H9 (cell line): ENCODE data around the gene ANKRD17. TPM values are rescaled to one million over a fixed set of nuclear protein-coding genes. Genes with fewer than 3 reads are reported as not detected.

Experiments
- DNase-seq: peaks from one replicate; pipeline ENCODE4 v3.0.0-alpha.2; 2017
- H2AFZ ChIP-seq: one replicate; pipeline ENCODE4 v1.6.1; 2013; ENCODE audit warnings: mild to moderate bottlenecking, low read length, control low read depth, moderate library complexity
- H2AK5ac ChIP-seq: 2 replicates; pipeline ENCODE4 v1.6.1; 2013; ENCODE audit warnings: low read length, control low read depth, mixed read lengths; ENCODE audit not compliant: insufficient read length
- H2BK120ac ChIP-seq: one replicate; pipeline ENCODE4 v1.6.1; 2013; ENCODE audit warnings: low read depth, mild to moderate bottlenecking, low read length, control low read depth, inconsistent platforms; ENCODE audit not compliant: poor library complexity, severe bottlenecking
- H2BK12ac ChIP-seq: 2 replicates; pipeline ENCODE4 v1.6.1; 2013; ENCODE audit warnings: low read length, control low read depth, mixed read lengths, low read depth; ENCODE audit not compliant: insufficient read length
- H2BK15ac ChIP-seq: 2 replicates; pipeline ENCODE4 v1.6.1; 2013; ENCODE audit warnings: low read depth, low read length, control low read depth
- H2BK20ac ChIP-seq: one replicate; pipeline ENCODE4 v1.6.1; 2013; ENCODE audit warnings: low read depth, mild to moderate bottlenecking, low read length, control low read depth, inconsistent platforms; ENCODE audit not compliant: poor library complexity, severe bottlenecking
- H2BK5ac ChIP-seq: 2 replicates; pipeline ENCODE4 v1.6.1; 2013; ENCODE audit warnings: low read length, control low read depth, mixed read lengths; ENCODE audit not compliant: insufficient read length
- H3K14ac ChIP-seq: 2 replicates; pipeline ENCODE4 v1.6.1; 2013; ENCODE audit warnings: low read length, control low read depth; ENCODE audit not compliant: insufficient read depth
- H3K18ac ChIP-seq: 2 replicates; pipeline ENCODE4 v1.6.1; 2013; ENCODE audit warnings: low read depth, mild to moderate bottlenecking, mixed read lengths, low read length, control low read depth; ENCODE audit not compliant: insufficient read length
- H3K23ac ChIP-seq: 2 replicates; pipeline ENCODE4 v1.6.1; 2013; ENCODE audit warnings: low read length, control low read depth, mixed read lengths, low read depth; ENCODE audit not compliant: insufficient read length
- H3K23me2 ChIP-seq: 2 replicates; pipeline ENCODE4 v1.6.1; 2013; ENCODE audit warnings: low read depth, mild to moderate bottlenecking, mixed read lengths, low read length, control low read depth; ENCODE audit not compliant: insufficient read length, poor library complexity, severe bottlenecking
- H3K27ac ChIP-seq: 2 replicates; pipeline ENCODE4 v1.5.1; 2013; ENCODE audit warnings: low read length, control low read depth, mixed read lengths, low read depth; ENCODE audit not compliant: insufficient read length
- H3K27me3 ChIP-seq: 2 replicates; pipeline ENCODE4 v1.6.1; 2013; ENCODE audit warnings: low read length, control low read depth, inconsistent platforms; ENCODE audit not compliant: insufficient read depth
- H3K4ac ChIP-seq: 2 replicates; pipeline ENCODE4 v1.6.1; 2013; ENCODE audit warnings: low read depth, mild to moderate bottlenecking, control low read depth, inconsistent platforms, low read length, moderate library complexity
- H3K4me1 ChIP-seq: 2 replicates; pipeline ENCODE4 v1.6.1; 2013; ENCODE audit warnings: low read length, control low read depth, inconsistent platforms; ENCODE audit not compliant: insufficient read depth
- H3K4me2 ChIP-seq: 2 replicates; pipeline ENCODE4 v1.6.1; 2013; ENCODE audit warnings: low read length, control low read depth, mixed read lengths; ENCODE audit not compliant: insufficient read length, insufficient read depth
- H3K56ac ChIP-seq: 2 replicates; pipeline ENCODE4 v1.6.1; 2013; ENCODE audit warnings: low read depth, mild to moderate bottlenecking, mixed read lengths, low read length, control low read depth; ENCODE audit not compliant: insufficient read length
- H3K79me1 ChIP-seq: 2 replicates; pipeline ENCODE4 v1.6.1; 2013; ENCODE audit warnings: low read depth, mild to moderate bottlenecking, moderate library complexity, low read length, control low read depth, inconsistent platforms; ENCODE audit not compliant: insufficient read depth, poor library complexity, severe bottlenecking
- H3K79me2 ChIP-seq: 2 replicates; pipeline ENCODE4 v1.6.1; 2013; ENCODE audit warnings: low read length, control low read depth, inconsistent platforms; ENCODE audit not compliant: insufficient read depth
- H3K9ac ChIP-seq: 2 replicates; pipeline ENCODE4 v1.6.1; 2013; ENCODE audit warnings: low read length, control low read depth, mixed read lengths; ENCODE audit not compliant: insufficient read length; ENCODE audit errors: extremely low read depth
- H3K9me3 ChIP-seq: one replicate; pipeline ENCODE4 v1.6.1; 2013; ENCODE audit warnings: low read depth, low read length, inconsistent platforms; ENCODE audit not compliant: control insufficient read depth
- H3T11ph ChIP-seq: one replicate; pipeline ENCODE4 v1.6.1; 2013; ENCODE audit warnings: mild to moderate bottlenecking, low read length, control low read depth, inconsistent platforms
- H4K20me1 ChIP-seq: one replicate; pipeline ENCODE4 v1.6.1; 2013; ENCODE audit not compliant: control insufficient read depth, insufficient read length, insufficient read depth
- H4K5ac ChIP-seq: 2 replicates; pipeline ENCODE4 v1.6.1; 2013; ENCODE audit warnings: low read depth, mild to moderate bottlenecking, mixed read lengths, low read length, control low read depth; ENCODE audit not compliant: insufficient read length
- H4K8ac ChIP-seq: replicated peaks from 2 replicates; pipeline ENCODE4 v1.6.1; 2013; ENCODE audit warnings: low read length, control low read depth, mixed read lengths, low read depth; ENCODE audit not compliant: insufficient read length
- H4K91ac ChIP-seq: 2 replicates; pipeline ENCODE4 v1.6.1; 2013; ENCODE audit warnings: low read depth, mild to moderate bottlenecking, moderate library complexity, mixed read lengths, low read length, control low read depth; ENCODE audit not compliant: insufficient read length
- H3K27ac Mint-ChIP-seq, 3 experiments: 2 replicates in 2 of 3; 3 replicates in 1 of 3; pipeline ENCODE4 v1.8.0; 2020 to 2021; ENCODE audit warnings: mixed read lengths in 3 of 3, mild to moderate bottlenecking in 1 of 3, moderate library complexity in 1 of 3
- H3K27me3 Mint-ChIP-seq: 2 replicates; pipeline ENCODE4 v1.8.0; 2021; ENCODE audit warnings: low read depth, mild to moderate bottlenecking, moderate library complexity, mixed read lengths
- H3K36me3 Mint-ChIP-seq, 3 experiments: 2 replicates in 2 of 3; 3 replicates in 1 of 3; pipeline ENCODE4 v1.8.0; 2020 to 2021; ENCODE audit warnings: low read depth in 3 of 3, mixed read lengths in 3 of 3; ENCODE audit not compliant: insufficient read depth in 1 of 3
- H3K4me1 Mint-ChIP-seq, 2 experiments: 2 replicates each; pipeline ENCODE4 v1.8.0; 2020; ENCODE audit warnings: mixed read lengths in 2 of 2
- H3K4me3 Mint-ChIP-seq, 2 experiments: 2 replicates in 1 of 2; 3 replicates in 1 of 2; pipeline ENCODE4 v1.8.0; 2020 to 2021; ENCODE audit warnings: mild to moderate bottlenecking in 2 of 2, mixed read lengths in 2 of 2, moderate library complexity in 1 of 2
- H3K9me3 Mint-ChIP-seq, 2 experiments: 2 replicates in 1 of 2; 3 replicates in 1 of 2; pipeline ENCODE4 v1.8.0; 2020; ENCODE audit warnings: mild to moderate bottlenecking in 2 of 2, mixed read lengths in 2 of 2, moderate library complexity in 1 of 2
- WGBS: extraction: QIAGEN DNeasy Blood & Tissue Kit; methylation state at CpG from one replicate; pipeline ENCODE4 v1.1.7; 2013; ENCODE audit warnings: missing lambda C conversion rate, low lambda C conversion rate, mixed read lengths; ENCODE audit not compliant: insufficient read length; ENCODE audit errors: extremely low coverage; 5-methylcytosine and 5-hydroxymethylcytosine counted together
- total RNA-seq: library from RNA; stranded (reverse); gene quantifications from 2 replicates; pipeline ENCODE4 v1.2.1, GENCODE V29; 2021
- TF ChIP-seq, protein P1 (sequence below): fragments of 200-600 bp; sonication (generic); conservative IDR thresholded peaks from 3 replicates; pipeline ENCODE4 v1.8.0; 2021; ENCODE audit warnings: antibody characterized with exemption, mild to moderate bottlenecking

ANKRD17 gene
- total RNA-seq, 1 experiment from 2014 or later = 82.4 TPM

DNA sequence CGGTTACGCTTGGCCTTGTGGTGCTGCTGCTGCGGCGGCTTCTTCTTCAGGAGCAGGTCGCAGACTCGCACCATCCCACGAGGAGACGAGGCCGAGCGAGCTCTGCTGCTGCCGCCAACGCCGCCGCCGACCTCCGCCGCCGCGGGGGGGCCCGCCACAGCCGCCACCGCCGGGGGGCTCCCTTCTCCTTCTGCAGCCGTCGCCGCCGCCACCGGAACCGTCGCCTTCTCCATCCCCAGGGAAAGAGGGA lies 237 bp downstream of the ANKRD17 start:
- Histone ChIP-seq H4K8ac (no peak overlapping the region), H3K23ac (no peak overlapping the region), H3K79me2 (peaks cover 23% of the 10 kb centered on the region; the same call in 1 of the 2 replicates), H3K9ac (peak overlapping the region; percentile 97), H3K9me3 (no peaks in the 10 kb centered on the region), H3T11ph (no peak overlapping the region), H2BK15ac (no peak overlapping the region), H2AFZ (no peak overlapping the region), H2BK20ac (no peak overlapping the region), H3K18ac (peak overlapping the region; percentile 91), H4K20me1 (no peaks in the 10 kb centered on the region), H3K4ac (no peak overlapping the region), H3K4me2 (peak overlapping the region; percentile 45), H4K5ac (no peak overlapping the region), H2AK5ac (no peak overlapping the region), H3K79me1 (no peaks in the 10 kb centered on the region), H3K56ac (no peak overlapping the region), H3K27ac (no peak overlapping the region), H3K23me2 (peaks cover 8% of the 10 kb centered on the region), H2BK120ac (no peak overlapping the region), H3K27me3 (no peaks in the 10 kb centered on the region), H3K4me1 (no peaks in the 10 kb centered on the region), H2BK5ac (no peak overlapping the region), H3K14ac (peak overlapping the region; percentile 99), H4K91ac (no peak overlapping the region), H2BK12ac (no peak overlapping the region)
- no peaks in the 10 kb centered on the region for H3K27me3 Mint-ChIP-seq
- TF ChIP-seq, protein P1, sequence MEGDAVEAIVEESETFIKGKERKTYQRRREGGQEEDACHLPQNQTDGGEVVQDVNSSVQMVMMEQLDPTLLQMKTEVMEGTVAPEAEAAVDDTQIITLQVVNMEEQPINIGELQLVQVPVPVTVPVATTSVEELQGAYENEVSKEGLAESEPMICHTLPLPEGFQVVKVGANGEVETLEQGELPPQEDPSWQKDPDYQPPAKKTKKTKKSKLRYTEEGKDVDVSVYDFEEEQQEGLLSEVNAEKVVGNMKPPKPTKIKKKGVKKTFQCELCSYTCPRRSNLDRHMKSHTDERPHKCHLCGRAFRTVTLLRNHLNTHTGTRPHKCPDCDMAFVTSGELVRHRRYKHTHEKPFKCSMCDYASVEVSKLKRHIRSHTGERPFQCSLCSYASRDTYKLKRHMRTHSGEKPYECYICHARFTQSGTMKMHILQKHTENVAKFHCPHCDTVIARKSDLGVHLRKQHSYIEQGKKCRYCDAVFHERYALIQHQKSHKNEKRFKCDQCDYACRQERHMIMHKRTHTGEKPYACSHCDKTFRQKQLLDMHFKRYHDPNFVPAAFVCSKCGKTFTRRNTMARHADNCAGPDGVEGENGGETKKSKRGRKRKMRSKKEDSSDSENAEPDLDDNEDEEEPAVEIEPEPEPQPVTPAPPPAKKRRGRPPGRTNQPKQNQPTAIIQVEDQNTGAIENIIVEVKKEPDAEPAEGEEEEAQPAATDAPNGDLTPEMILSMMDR = peak; percentile 38; the same call in 2 of the 3 replicates
- WGBS = no CpG with 5 or more reads among the region's 30 CpGs
- H3K27ac Mint-ChIP-seq = peak overlapping the region; percentile 99 to 100 (median 99)
- peaks cover 0 to 5% of the 10 kb centered on the region in 2 experiments; a peak in 3 of 5 replicates for H3K9me3 Mint-ChIP-seq
- peak overlapping the region; percentile 100 for H3K4me3 Mint-ChIP-seq
- H3K36me3 Mint-ChIP-seq = peaks cover 9 to 19% (median 14%) of the 10 kb centered on the region in 3 experiments
- H3K4me1 Mint-ChIP-seq = peaks cover 21 to 28% of the 10 kb centered on the region in 2 experiments
- no peak for DNase-seq
